ENCODE data around the gene DACH1.

- TF ChIP-seq CTCF (conservative IDR thresholded peaks at IDR 0.05), result no peak
- no peak for TF ChIP-seq ZFX (IDR thresholded peaks at IDR 0.05)
Observed at GRCh38 chr13:71596116-71596515, 270.9 kb downstream of the DACH1 start.
